Activated CD4-positive, alpha-beta T cell treated with anti-CD3 and anti-CD28 coated beads, Interleukin-2, amount 50 U/mL, for 4 hours (primary cell): ENCODE data around the gene FXYD5.

Experiments used
- DNase-seq, 2 experiments: peaks; one replicate each; pipeline ENCODE4 v3.0.0-alpha.2; 2020

The FXYD5 gene

GRCh38 chr19:35216833-35217648 is 62.5 kb downstream of the FXYD5 start:
- peak in 1 of 2 experiments; percentile 26 for DNase-seq

- DNase-seq: no peak
Measured at GRCh38 chr19:35217649-35217990, 63.1 kb downstream of the FXYD5 start.

- no peak for DNase-seq
Measured at GRCh38 chr19:35219008-35219407, 64.5 kb downstream of the FXYD5 start.
